NAMALWA (cell line): ENCODE measurements around the gene CD163L1.

ENCODE experiments used
- DNase-seq: peaks from one replicate; pipeline ENCODE4 v3.0.0-alpha.2; 2015; ENCODE audit warnings: low spot score

The CD163L1 gene

DNA sequence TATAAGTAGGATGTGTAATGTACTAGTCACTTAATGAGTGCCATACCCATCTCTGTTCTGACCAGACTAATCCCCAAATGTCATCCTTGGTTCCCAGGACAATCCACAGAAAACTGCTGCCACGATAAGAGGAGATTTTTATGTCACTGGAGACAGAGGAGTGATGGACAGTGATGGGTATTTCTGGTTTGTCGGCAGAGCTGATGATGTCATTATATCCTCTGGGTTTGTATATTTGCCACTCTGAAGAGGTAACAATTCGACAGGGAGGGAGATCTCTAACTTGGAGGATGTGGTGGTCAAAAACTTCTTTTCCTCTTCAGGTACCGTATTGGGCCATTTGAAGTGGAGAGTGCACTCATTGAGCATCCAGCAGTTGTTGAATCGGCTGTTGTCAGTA lies 119.8 kb downstream of the CD163L1 start:
- no peak for DNase-seq

DNA sequence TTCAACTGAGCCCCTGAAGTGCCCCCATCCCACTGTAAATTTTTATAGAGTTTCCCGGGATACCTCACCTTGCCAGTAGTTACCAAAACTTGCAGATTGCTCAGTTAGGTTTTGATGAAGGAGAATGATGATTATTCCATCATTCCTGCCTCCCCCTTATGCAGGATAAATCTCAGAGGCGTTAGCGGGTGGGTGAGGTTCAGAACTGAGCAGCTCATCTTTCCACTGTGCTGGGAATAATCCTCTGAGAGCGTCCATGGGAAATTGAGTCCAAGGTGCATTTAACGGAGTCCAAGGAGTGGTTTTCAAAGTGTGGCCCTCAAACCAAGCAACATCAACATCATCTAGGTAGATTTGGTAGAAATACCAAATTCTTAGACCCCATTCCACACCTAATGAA lies 121.4 kb downstream of the CD163L1 start:
- no peak for DNase-seq

DNA sequence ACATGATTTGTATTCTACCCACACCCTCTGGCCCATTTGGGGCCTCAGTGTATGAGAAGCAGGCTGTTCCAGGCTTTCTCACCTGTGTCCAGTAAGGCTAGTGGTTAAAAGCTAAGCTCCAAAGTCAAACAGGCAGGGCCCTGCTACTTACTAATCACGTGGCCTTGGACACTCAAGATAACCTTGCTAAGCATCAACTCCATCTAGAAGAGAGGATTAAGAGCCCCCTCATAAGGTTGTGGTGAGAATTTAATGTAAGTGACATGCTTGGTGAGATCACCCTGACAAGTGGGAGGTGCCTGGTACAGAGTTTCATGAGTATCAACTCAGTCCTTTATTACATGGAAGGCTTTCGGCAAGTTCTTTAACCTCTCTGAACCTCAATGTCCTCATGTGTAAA lies 122.3 kb downstream of the CD163L1 start:
- no peak for DNase-seq

DNA sequence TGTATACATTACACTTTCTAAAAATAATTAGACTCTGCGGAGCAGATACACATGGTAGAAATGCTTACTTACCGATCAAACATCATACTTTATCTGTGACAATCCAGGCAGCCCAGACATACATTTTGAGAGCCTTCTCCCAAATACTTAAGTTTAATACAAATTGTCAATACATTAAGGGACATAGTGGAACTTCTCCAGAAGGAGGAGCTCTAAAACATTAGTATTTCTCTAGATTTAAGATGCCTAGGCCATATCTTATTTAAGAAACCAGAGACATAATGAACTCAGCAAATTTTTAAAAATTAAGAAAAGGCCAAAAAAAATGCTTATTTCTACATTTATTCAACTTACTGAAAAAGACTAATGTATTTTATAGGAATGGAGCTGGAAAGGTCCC lies 124.0 kb downstream of the CD163L1 start:
- DNase-seq = peak; percentile 24

GRCh38 chr12:7310070-7310469 lies 133.9 kb downstream of the CD163L1 start:
- DNase-seq = no peak
